ENCODE data around the gene ERI2. TPM values are rescaled to one million over a fixed set of nuclear protein-coding genes. Genes with fewer than 3 reads are reported as not detected.

The ERI2 gene
- total and polyA plus RNA-seq, 2 of the 13 experiments (the other 11 are each of a cell fraction or from before 2014, with no cell fraction given), result 17.4 to 41.3 TPM

DNA sequence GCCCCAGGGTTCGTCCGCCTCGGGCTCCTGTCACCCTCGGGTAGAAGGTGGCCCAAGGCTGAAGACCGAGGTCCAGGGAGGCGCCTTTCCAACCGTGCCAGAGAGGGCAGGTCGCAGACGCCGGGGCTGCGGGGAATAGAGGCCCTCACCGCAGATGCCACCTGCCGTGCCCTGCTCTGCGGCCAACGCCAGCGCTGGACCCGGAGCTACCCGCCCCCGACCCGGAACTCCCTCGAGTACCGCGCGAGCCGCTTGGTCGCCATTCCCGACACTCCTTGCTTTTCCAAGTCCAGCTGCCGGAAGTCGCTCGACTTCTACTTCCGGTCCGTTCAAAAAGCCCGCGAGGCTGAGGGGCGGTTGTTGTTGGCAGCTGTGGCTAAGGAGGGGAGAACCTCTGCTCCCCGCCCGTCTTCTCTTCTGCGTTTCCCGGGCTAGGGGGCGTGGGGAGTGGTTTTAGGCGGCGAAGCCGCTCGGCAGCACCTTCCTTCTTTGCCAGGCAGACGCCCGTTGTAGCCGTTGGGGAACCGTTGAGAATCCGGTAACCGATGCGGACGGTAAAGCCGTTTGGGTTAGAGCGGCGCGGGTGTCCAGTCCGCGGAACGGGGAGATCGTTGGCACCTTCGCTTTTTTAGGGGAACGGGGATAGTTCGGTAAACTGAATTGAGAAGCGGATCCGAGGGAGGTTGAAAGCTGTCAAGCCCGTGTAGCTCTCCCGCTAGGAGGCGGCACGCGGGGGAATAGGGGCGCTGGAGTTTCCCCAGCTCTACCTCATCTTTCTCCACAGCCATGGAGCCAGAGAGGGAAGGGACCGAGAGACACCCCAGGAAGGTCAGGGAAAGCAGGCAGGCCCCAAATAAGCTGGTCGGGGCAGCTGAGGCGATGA, at the start of gene ERI2, which contains the start of gene REXO5 (continued):
- TF ChIP-seq ZNF547 (CRISPR knock-in tag; IDR thresholded peaks at IDR 0.05) (peak; percentile 99), ZNF629 (CRISPR knock-in tag; conservative IDR thresholded peaks at IDR 0.05) (peak; percentile 40), ZNF335 (CRISPR knock-in tag; IDR thresholded peaks at IDR 0.05) (peak; percentile 93; the same call in 1 of the 2 replicates), ZKSCAN8 (CRISPR knock-in tag; IDR thresholded peaks at IDR 0.05; ENCODE audit: borderline replicate concordance) (peak; percentile 59), USF2 (IDR thresholded peaks at IDR 0.05; ENCODE audit: low read depth, low read length) (no peak), USF2 (CRISPR knock-in tag; IDR thresholded peaks at IDR 0.05; ENCODE audit: borderline replicate concordance) (peak; percentile 15; the same call in 1 of the 2 replicates), TCF12 (IDR thresholded peaks at IDR 0.05) (no peak), TCF12 (CRISPR knock-in tag; IDR thresholded peaks at IDR 0.05) (peak; percentile 92; the same call in 1 of the 2 replicates), ADNP (CRISPR knock-in tag; IDR thresholded peaks at IDR 0.05) (peak; percentile 48; the same call in 1 of the 2 replicates), CBX1 (IDR thresholded peaks at IDR 0.05; ENCODE audit: low read depth) (peak; percentile 67), ZNF343 (CRISPR knock-in tag; IDR thresholded peaks at IDR 0.05) (peak; percentile 93; the same call in 1 of the 2 replicates), ZNF619 (CRISPR knock-in tag; IDR thresholded peaks at IDR 0.05) (peak; percentile 97), HCFC1 (IDR thresholded peaks at IDR 0.05; ENCODE audit: low read depth, low read length) (peak; percentile 68), ATRX (CRISPR knock-in tag; IDR thresholded peaks at IDR 0.05; ENCODE audit: borderline replicate concordance) (no peak), ZFX (CRISPR knock-in tag; IDR thresholded peaks at IDR 0.05; ENCODE audit: low read depth) (peak; percentile 99), IKZF4 (CRISPR knock-in tag; IDR thresholded peaks at IDR 0.05; ENCODE audit: borderline replicate concordance, low read depth, not compliant biosample characterization) (peak; percentile 98), ZNF20 (CRISPR knock-in tag; IDR thresholded peaks at IDR 0.05) (peak; percentile 84; the same call in 1 of the 2 replicates), ZNF207 (IDR thresholded peaks at IDR 0.05; ENCODE audit: borderline replicate concordance) (no peak), CEBPZ (IDR thresholded peaks at IDR 0.05; ENCODE audit: low read length) (no peak), TBP (CRISPR knock-in tag; IDR thresholded peaks at IDR 0.05) (peak; percentile 89; the same call in 1 of the 2 replicates)
- TF ChIP-seq, protein P1, sequence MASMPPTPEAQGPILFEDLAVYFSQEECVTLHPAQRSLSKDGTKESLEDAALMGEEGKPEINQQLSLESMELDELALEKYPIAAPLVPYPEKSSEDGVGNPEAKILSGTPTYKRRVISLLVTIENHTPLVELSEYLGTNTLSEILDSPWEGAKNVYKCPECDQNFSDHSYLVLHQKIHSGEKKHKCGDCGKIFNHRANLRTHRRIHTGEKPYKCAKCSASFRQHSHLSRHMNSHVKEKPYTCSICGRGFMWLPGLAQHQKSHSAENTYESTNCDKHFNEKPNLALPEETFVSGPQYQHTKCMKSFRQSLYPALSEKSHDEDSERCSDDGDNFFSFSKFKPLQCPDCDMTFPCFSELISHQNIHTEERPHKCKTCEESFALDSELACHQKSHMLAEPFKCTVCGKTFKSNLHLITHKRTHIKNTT (CRISPR knock-in tag; IDR thresholded peaks at IDR 0.05), result no peak
- TF ChIP-seq, protein P2, sequence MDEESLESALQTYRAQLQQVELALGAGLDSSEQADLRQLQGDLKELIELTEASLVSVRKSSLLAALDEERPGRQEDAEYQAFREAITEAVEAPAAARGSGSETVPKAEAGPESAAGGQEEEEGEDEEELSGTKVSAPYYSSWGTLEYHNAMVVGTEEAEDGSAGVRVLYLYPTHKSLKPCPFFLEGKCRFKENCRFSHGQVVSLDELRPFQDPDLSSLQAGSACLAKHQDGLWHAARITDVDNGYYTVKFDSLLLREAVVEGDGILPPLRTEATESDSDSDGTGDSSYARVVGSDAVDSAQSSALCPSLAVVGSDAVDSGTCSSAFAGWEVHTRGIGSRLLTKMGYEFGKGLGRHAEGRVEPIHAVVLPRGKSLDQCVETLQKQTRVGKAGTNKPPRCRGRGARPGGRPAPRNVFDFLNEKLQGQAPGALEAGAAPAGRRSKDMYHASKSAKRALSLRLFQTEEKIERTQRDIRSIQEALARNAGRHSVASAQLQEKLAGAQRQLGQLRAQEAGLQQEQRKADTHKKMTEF (CRISPR knock-in tag; IDR thresholded peaks at IDR 0.05), result peak; percentile 99

Measured in HepG2 (cell line).